GM12878 (cell line): ENCODE data around the gene TIMP3.

Source experiments
- EZH2 ChIP-seq: IDR thresholded peaks from 2 replicates; pipeline ENCODE4 v1.6.1; 2012; ENCODE audit warnings: low read depth, mild to moderate bottlenecking, control low read depth, inconsistent platforms, low read length, borderline replicate concordance; ENCODE audit not compliant: control insufficient read depth
- FOXK2 ChIP-seq: fragments of 450-650 bp; IDR thresholded peaks from 2 replicates; pipeline ENCODE4 v1.6.1; 2017; ENCODE audit warnings: mild to moderate bottlenecking, moderate library complexity
- HDAC2 ChIP-seq: fragments of 200-600 bp; sonication (generic); IDR thresholded peaks from 2 replicates; pipeline ENCODE4 v1.6.1; 2017
- TAF1 ChIP-seq: IDR thresholded peaks from 2 replicates; pipeline ENCODE4 v1.6.1; 2011; ENCODE audit warnings: mild to moderate bottlenecking, low read depth, low read length, borderline replicate concordance
- TF ChIP-seq, protein P1 (sequence below), 3 experiments: IDR thresholded peaks in 2 of 3; conservative IDR thresholded peaks in 1 of 3; 2 replicates each; pipeline ENCODE4 v1.5.1; 2011; ENCODE audit warnings: low read depth in 3 of 3, low read length in 3 of 3, mild to moderate bottlenecking in 3 of 3, control low read depth in 2 of 3, moderate library complexity in 2 of 3, inconsistent platforms in 1 of 3, mixed read lengths in 1 of 3; ENCODE audit not compliant: control insufficient read depth in 2 of 3, insufficient read depth in 1 of 3; ENCODE audit errors: extremely low read depth in 1 of 3
- TF ChIP-seq, protein P2 (sequence below): IDR thresholded peaks from 2 replicates; pipeline ENCODE4 v1.6.1; 2012; ENCODE audit warnings: low read depth, low read length, improper control_type of control experiment

GRCh38 chr22:32853662-32854061 lies 52.2 kb downstream of the TIMP3 start:
- TF ChIP-seq TAF1 (no peak), EZH2 (no peak), HDAC2 (no peak), FOXK2 (no peak)
- TF ChIP-seq, protein P1, sequence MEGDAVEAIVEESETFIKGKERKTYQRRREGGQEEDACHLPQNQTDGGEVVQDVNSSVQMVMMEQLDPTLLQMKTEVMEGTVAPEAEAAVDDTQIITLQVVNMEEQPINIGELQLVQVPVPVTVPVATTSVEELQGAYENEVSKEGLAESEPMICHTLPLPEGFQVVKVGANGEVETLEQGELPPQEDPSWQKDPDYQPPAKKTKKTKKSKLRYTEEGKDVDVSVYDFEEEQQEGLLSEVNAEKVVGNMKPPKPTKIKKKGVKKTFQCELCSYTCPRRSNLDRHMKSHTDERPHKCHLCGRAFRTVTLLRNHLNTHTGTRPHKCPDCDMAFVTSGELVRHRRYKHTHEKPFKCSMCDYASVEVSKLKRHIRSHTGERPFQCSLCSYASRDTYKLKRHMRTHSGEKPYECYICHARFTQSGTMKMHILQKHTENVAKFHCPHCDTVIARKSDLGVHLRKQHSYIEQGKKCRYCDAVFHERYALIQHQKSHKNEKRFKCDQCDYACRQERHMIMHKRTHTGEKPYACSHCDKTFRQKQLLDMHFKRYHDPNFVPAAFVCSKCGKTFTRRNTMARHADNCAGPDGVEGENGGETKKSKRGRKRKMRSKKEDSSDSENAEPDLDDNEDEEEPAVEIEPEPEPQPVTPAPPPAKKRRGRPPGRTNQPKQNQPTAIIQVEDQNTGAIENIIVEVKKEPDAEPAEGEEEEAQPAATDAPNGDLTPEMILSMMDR (IDR thresholded peaks at IDR 0.05 in 2 of 3, conservative IDR thresholded peaks at IDR 0.05 in 1 of 3; ENCODE audit: control insufficient read depth in 2 of 3, extremely low read depth in 1 of 3, insufficient read depth in 1 of 3, low read depth in 3 of 3, low read length in 3 of 3): no peak
- TF ChIP-seq, protein P2, sequence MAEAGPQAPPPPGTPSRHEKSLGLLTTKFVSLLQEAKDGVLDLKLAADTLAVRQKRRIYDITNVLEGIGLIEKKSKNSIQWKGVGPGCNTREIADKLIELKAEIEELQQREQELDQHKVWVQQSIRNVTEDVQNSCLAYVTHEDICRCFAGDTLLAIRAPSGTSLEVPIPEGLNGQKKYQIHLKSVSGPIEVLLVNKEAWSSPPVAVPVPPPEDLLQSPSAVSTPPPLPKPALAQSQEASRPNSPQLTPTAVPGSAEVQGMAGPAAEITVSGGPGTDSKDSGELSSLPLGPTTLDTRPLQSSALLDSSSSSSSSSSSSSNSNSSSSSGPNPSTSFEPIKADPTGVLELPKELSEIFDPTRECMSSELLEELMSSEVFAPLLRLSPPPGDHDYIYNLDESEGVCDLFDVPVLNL: no peak
